Mucosa of descending colon (tissue), 3 donors: Measurements from ENCODE around the gene RGCC. TPM values are rescaled to one million over a fixed set of nuclear protein-coding genes. Genes with fewer than 3 reads are reported as not detected.

Experiments used
- ATAC-seq: fragments of 200-7000 bp; cut with Tn5 transposase; one replicate; pipeline ENCODE4 v1.9.1; 2020; ENCODE audit warnings: mild to moderate bottlenecking, moderate library complexity
- DNase-seq, 3 donors: peaks; one replicate each; pipeline ENCODE4 v3.0.0-alpha.2; 2020
- H3K36me3 ChIP-seq: fragments of 200-600 bp; one replicate; pipeline ENCODE4 v1.8.0; 2021; ENCODE audit warnings: low read depth, mild to moderate bottlenecking
- H3K4me1 ChIP-seq: fragments of 200-600 bp; one replicate; pipeline ENCODE4 v1.8.0; 2021; ENCODE audit warnings: low read depth, mild to moderate bottlenecking
- H3K4me3 ChIP-seq: fragments of 200-600 bp; one replicate; pipeline ENCODE4 v1.8.0; 2021; ENCODE audit warnings: mild to moderate bottlenecking
- H3K9me3 ChIP-seq: fragments of 200-600 bp; one replicate; pipeline ENCODE4 v1.8.0; 2021; ENCODE audit warnings: mild to moderate bottlenecking
- intact Hi-C, 2 donors: fragments of 100-400 bp; cut with DNase I in 1 of 2; cut with micrococcal nuclease in 1 of 2; formaldehyde crosslinking; loops; one replicate each; pipeline versions ENCODE4 v1.11.0 to v1.11.1; 2022; cut with DNase I, micrococcal nuclease
- long read RNA-seq, 2 donors: library from polyadenylated mRNA; unstranded; transcript quantifications; one replicate each; pipeline ENCODE4 v2.0.0, GENCODE V29; 2019 to 2021
- total RNA-seq, 3 donors: library from RNA; stranded (reverse); fragmentation: NEBNext Ultra II Directional in 2 of 3; extraction: Animal tissue kit (Norgen Biotek cat#: 25700) in 2 of 3; gene quantifications; one replicate each; pipeline versions ENCODE4 v1.2.1 to v1.2.4, GENCODE V29; 2021 to 2023
- TF ChIP-seq, protein P1 (sequence below): fragments of 200-600 bp; IDR thresholded peaks from one replicate; pipeline ENCODE4 v1.8.0; 2022; ENCODE audit warnings: antibody characterized with exemption, mild to moderate bottlenecking
- donor health status: DM: no; HTN: no; CAD: no; lungs with moderate emphysema.
- donor health status: DM: no; HTN: no; CAD: no.
- donor health status: DM: no; HTN: yes; CAD: no.

RGCC gene, protein sequence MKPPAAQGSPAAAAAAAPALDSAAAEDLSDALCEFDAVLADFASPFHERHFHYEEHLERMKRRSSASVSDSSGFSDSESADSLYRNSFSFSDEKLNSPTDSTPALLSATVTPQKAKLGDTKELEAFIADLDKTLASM
- 10 to 100 TPM in 1 of 3 donors, 1 to 10 TPM in 2; 2.5 to 14.0 (median 4.7) TPM for total RNA-seq
- long read RNA-seq, donor 1, transcript RGCC-201 (5 exons, 960 nt), result major isoform, 13 of 13 reads
- long read RNA-seq, donor 1, partial matches to known transcripts, result 0 of 13 reads
- long read RNA-seq, donor 1, other reads (novel, unspliced or antisense), result 0 of 13 reads
- long read RNA-seq, donor 2, result 0 reads

DNA sequence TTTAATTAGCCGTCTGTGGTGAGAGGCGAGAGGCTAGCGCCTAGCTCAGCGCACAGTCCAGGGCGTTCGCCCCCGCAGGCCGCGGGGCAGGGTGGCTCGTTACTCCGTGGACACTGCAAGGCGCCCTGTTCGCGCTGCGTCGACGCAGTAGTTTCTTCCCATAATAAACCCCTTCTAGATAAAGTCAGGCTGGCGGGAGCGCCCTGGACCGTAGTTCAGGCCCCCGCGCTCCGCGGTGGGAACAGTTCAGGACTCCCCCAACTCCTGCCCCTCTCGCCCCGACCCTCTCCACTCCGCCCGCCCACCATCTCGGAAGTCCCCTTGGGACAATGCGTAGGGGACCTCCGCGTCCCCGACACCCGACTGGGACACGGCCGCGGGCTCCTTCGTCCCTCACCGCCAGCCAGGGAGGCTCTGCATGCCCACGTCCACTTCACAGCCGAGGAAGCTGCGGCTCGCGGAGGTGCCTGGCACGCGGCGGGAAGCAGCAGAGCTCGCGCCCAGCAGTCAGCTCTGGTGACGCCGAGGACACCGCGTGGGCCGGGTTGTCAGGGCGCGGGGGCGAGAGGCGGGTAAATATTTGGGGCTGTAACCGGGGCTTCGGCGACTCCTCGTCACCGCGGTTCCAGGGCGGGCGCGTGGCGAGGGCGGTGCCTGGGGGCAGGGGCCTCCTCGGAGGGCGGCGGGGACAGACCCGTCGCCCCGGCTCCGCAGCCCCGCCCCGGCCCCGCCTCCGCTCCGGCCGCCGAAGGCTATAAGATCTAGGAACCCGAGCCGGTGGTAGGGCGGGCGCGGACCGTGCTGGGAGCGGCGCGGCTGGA, at the start of gene RGCC:
Gene RGCC (plus strand): TSS at position 783 of the 821 bp plus-strand sequence. CDS start 158 bp downstream, outside the sequence.
- TF ChIP-seq, protein P1, sequence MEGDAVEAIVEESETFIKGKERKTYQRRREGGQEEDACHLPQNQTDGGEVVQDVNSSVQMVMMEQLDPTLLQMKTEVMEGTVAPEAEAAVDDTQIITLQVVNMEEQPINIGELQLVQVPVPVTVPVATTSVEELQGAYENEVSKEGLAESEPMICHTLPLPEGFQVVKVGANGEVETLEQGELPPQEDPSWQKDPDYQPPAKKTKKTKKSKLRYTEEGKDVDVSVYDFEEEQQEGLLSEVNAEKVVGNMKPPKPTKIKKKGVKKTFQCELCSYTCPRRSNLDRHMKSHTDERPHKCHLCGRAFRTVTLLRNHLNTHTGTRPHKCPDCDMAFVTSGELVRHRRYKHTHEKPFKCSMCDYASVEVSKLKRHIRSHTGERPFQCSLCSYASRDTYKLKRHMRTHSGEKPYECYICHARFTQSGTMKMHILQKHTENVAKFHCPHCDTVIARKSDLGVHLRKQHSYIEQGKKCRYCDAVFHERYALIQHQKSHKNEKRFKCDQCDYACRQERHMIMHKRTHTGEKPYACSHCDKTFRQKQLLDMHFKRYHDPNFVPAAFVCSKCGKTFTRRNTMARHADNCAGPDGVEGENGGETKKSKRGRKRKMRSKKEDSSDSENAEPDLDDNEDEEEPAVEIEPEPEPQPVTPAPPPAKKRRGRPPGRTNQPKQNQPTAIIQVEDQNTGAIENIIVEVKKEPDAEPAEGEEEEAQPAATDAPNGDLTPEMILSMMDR, result no peak
- ATAC-seq, result peak; percentile 86

GRCh38 chr13:41408121-41408520, 49.2 kb upstream of the RGCC start:
- intact Hi-C loops, result no loop called here
- Histone ChIP-seq H3K4me1 (no peaks in the 10 kb centered on the region), H3K9me3 (no peaks in the 10 kb centered on the region), H3K4me3 (no peak overlapping the region), H3K36me3 (no peaks in the 10 kb centered on the region)
- DNase-seq (no peak), ATAC-seq (no peak)
- TF ChIP-seq, protein P1, result no peak

More for the DNA sequence above, at the start of gene RGCC:
- Histone ChIP-seq H3K4me1 (peaks cover 11% of the 10 kb centered on the region), H3K36me3 (no peaks in the 10 kb centered on the region), H3K9me3 (no peaks in the 10 kb centered on the region), H3K4me3 (peak within 1 kb of the TSS; percentile 28)
- DNase-seq, result peak; percentile 81 to 86 (median 81)
- intact Hi-C loops, result no loop called here

- ATAC-seq (no peak), DNase-seq (no peak)
- H3K36me3 ChIP-seq, result no peaks in the 10 kb centered on the region
- H3K4me1 ChIP-seq, result no peaks in the 10 kb centered on the region
- TF ChIP-seq, protein P1, result no peak
- no peaks in the 10 kb centered on the region for H3K9me3 ChIP-seq
- intact Hi-C loops, result no loop called here
- H3K4me3 ChIP-seq, result no peak overlapping the region
Observed at GRCh38 chr13:41408746-41409145, 48.6 kb upstream of the RGCC start.

DNA sequence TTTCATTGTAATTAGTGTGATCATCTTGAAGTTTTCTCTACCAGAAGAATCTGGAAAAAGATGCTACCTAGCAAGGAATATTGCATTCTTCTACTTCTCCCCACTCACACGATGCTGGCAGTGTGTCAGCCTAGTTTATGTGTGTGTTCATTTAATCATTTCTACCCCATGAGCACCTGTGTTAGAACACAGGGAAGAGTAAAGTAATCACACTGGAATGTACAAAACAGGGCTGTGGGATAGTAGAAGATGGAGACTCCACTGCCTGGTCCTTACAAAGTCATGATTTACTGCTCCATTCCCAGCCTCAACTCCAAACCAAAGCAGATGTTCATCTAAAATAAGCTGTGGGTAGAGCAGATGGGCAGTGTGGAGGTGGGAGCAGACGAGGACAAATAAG, 47.7 kb upstream of the RGCC start:
- intact Hi-C loops, result no loop called here
- H3K36me3 ChIP-seq, result no peaks in the 10 kb centered on the region

DNA sequence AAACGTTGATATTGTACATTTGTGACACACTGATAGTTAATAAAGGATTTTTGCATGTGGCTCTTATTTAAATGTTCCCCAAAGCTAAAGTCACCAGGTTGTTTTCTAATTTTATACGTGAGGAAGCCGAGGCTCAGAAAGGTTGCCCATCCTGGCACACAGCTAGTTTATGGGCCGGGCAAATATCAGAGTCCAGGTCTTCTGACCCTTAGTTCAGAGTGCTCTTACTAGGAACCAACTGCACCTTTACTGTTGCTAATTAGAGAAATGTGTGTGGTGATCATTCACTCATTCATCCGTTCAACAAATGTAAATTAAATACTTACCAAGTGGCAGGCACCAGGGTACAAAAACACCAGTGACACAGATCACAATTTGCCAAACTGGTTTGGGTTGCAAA, 46.3 kb upstream of the RGCC start:
- ATAC-seq, result no peak
- no peaks in the 10 kb centered on the region for H3K4me1 ChIP-seq
- no peak overlapping the region for H3K4me3 ChIP-seq
- intact Hi-C loops, result no loop called here
- no peaks in the 10 kb centered on the region for H3K9me3 ChIP-seq
- no peak for DNase-seq
- no peaks in the 10 kb centered on the region for H3K36me3 ChIP-seq
- TF ChIP-seq, protein P1, result no peak

More for the DNA sequence above, 47.7 kb upstream of the RGCC start:
- DNase-seq, result no peak
- Histone ChIP-seq H3K4me1 (no peaks in the 10 kb centered on the region), H3K9me3 (no peaks in the 10 kb centered on the region), H3K4me3 (no peak overlapping the region)
- TF ChIP-seq, protein P1, result no peak
- no peak for ATAC-seq
